ENCODE results near the gene LSMEM2.
"Not testable (repeated sequence)": the region's sequence is repeated elsewhere in the genome, so short reads cannot be mapped to it uniquely, and the experiment has no call there.

LSMEM2 gene

GRCh38 chr3:50298836-50299637 lies 20.1 kb downstream of the LSMEM2 start, which contains the start of the genes HYAL3 and NAA80:
Gene HYAL3, minus strand, starts transcription at chr3:50299405. Its CDS starts 3,803 bp downstream, at chr3:50295602.
Gene NAA80, minus strand, starts transcription at chr3:50299405. Its CDS starts 1,942 bp downstream, at chr3:50297463.
- DNase-seq (ENCODE audit: low spot score) = peak; percentile 100

- DNase-seq (ENCODE audit: low spot score) = no peak
Measured at GRCh38 chr3:50299638-50299928, 20.7 kb downstream of the LSMEM2 start.

- peak; percentile 58 for DNase-seq (ENCODE audit: low spot score)
Measured at GRCh38 chr3:50299929-50300680, 21.2 kb downstream of the LSMEM2 start.

- no peak for DNase-seq (ENCODE audit: low spot score)
Measured at GRCh38 chr3:50300681-50301254, 21.9 kb downstream of the LSMEM2 start.

GRCh38 chr3:50302095-50303012 lies 23.5 kb downstream of the LSMEM2 start:
- DNase-seq (ENCODE audit: low spot score) = no peak

GRCh38 chr3:50303013-50303815 lies 24.3 kb downstream of the LSMEM2 start, which contains the start of gene HYAL1:
Gene HYAL1, minus strand, starts transcription at chr3:50303574. Its CDS starts 618 bp downstream, at chr3:50302956.
- no peak for DNase-seq (ENCODE audit: low spot score)

- DNase-seq (ENCODE audit: low spot score) = no peak
Measured at GRCh38 chr3:50304601-50305000, 25.7 kb downstream of the LSMEM2 start.

GRCh38 chr3:50312041-50312440 lies 33.2 kb downstream of the LSMEM2 start:
- not testable (repeated sequence) for DNase-seq (ENCODE audit: low spot score)

GRCh38 chr3:50314342-50314741 lies 35.5 kb downstream of the LSMEM2 start:
- DNase-seq (ENCODE audit: low spot score) = no peak

GRCh38 chr3:50314816-50315215 lies 35.9 kb downstream of the LSMEM2 start:
- no peak for DNase-seq (ENCODE audit: low spot score)

- DNase-seq (ENCODE audit: low spot score) = no peak
Measured at GRCh38 chr3:50316657-50317242, 37.9 kb downstream of the LSMEM2 start.

GRCh38 chr3:50317300-50317699 lies 38.4 kb downstream of the LSMEM2 start:
- no peak for DNase-seq (ENCODE audit: low spot score)

GRCh38 chr3:50318163-50318562 lies 39.3 kb downstream of the LSMEM2 start:
- DNase-seq (ENCODE audit: low spot score) = no peak

GRCh38 chr3:50318615-50319014 lies 39.7 kb downstream of the LSMEM2 start:
- DNase-seq (ENCODE audit: low spot score) = no peak

- DNase-seq (ENCODE audit: low spot score) = no peak
Measured at GRCh38 chr3:50319181-50319893, 40.5 kb downstream of the LSMEM2 start.

GRCh38 chr3:50319894-50320625 lies 41.2 kb downstream of the LSMEM2 start:
- no peak for DNase-seq (ENCODE audit: low spot score)

- DNase-seq (ENCODE audit: low spot score) = no peak
Measured at GRCh38 chr3:50320853-50321335, 42.0 kb downstream of the LSMEM2 start.

- peak; percentile 87 for DNase-seq (ENCODE audit: low spot score)
Measured at GRCh38 chr3:50321336-50322114, 42.6 kb downstream of the LSMEM2 start.

Data from hematopoietic multipotent progenitor cell treated with erythropoietin and hydrocortisone succinate and interleukin-3 and kit ligand, for 15 days (in vitro differentiated cells).